OCI-LY3 (cell line): ENCODE results near the gene RAI1.

Experiments used
- H2AFZ ChIP-seq: fragments of 200-600, 300-600 bp; shearing (Covaris generic); 2 replicates; pipeline ENCODE4 v1.6.0; 2014; ENCODE audit warnings: antibody characterized with exemption, low read depth, low read length
- H3K27ac ChIP-seq: fragments of 200-600, 300-600 bp; sonication (generic); 2 replicates; pipeline ENCODE4 v1.5.1; 2014; ENCODE audit warnings: mild to moderate bottlenecking, low read length, moderate library complexity, mixed read lengths
- H3K27me3 ChIP-seq: fragments of 200-600, 300-600 bp; sonication (generic); 2 replicates; pipeline ENCODE4 v1.6.1; 2014; ENCODE audit warnings: low read depth, low read length, mixed read lengths
- H3K36me3 ChIP-seq: fragments of 200-600, 300-600 bp; sonication (generic); replicated peaks from 2 replicates; pipeline ENCODE3; 2014; ENCODE audit warnings: low read depth, low read length, mixed read lengths
- H3K4me1 ChIP-seq: fragments of 300-600, 200-600 bp; sonication (generic); 2 replicates; pipeline ENCODE4 v1.6.1; 2014; ENCODE audit warnings: low read length, mixed read lengths
- H3K4me2 ChIP-seq: fragments of 200-600, 300-600 bp; sonication (generic); 2 replicates; pipeline ENCODE4 v1.6.1; 2014; ENCODE audit warnings: low read length, mixed read lengths
- H3K4me3 ChIP-seq: fragments of 300-600, 200-600 bp; sonication (generic); 2 replicates; pipeline ENCODE4 v1.5.1; 2014; ENCODE audit warnings: antibody characterized with exemption, mild to moderate bottlenecking, low read length, moderate library complexity
- H3K79me2 ChIP-seq: fragments of 300-600, 200-600 bp; shearing (Covaris generic); 2 replicates; pipeline ENCODE4 v1.6.1; 2014; ENCODE audit warnings: mild to moderate bottlenecking, low read length, mixed read lengths
- H3K9ac ChIP-seq: fragments of 300-600, 200-600 bp; shearing (Covaris generic); 2 replicates; pipeline ENCODE4 v1.6.0; 2014; ENCODE audit warnings: mild to moderate bottlenecking, low read length, moderate library complexity
- H3K9me3 ChIP-seq: fragments of 200-600, 300-600 bp; shearing (Covaris generic); 2 replicates; pipeline ENCODE4 v1.6.1; 2014; ENCODE audit warnings: low read length, mixed read lengths; ENCODE audit not compliant: insufficient read depth
- H4K20me1 ChIP-seq: fragments of 200-600, 300-600 bp; sonication (generic); 2 replicates; pipeline ENCODE4 v1.6.1; 2016; ENCODE audit warnings: low read length, mixed read lengths; ENCODE audit not compliant: insufficient read depth
- CTCF ChIP-seq: fragments of 200-600, 300-600 bp; sonication (generic); IDR thresholded peaks from 2 replicates; pipeline ENCODE4 v1.5.1; 2014; ENCODE audit warnings: antibody characterized with exemption, low read length, low read depth
- EZH2phosphoT487 ChIP-seq: fragments of 200-600 bp; shearing (Covaris generic); IDR thresholded peaks from 2 replicates; pipeline ENCODE4 v1.6.1; 2018; ENCODE audit warnings: antibody characterized with exemption, mixed run types, low read depth

Gene RAI1

GRCh38 chr17:17696085-17696484 is 14.8 kb downstream of the RAI1 start:
- Histone ChIP-seq H3K27ac (no peak overlapping the region), H2AFZ (no peak overlapping the region), H3K36me3 (no peaks in the 10 kb centered on the region), H4K20me1 (no peaks in the 10 kb centered on the region), H3K9ac (no peak overlapping the region), H3K9me3 (no peaks in the 10 kb centered on the region), H3K79me2 (peaks cover 37% of the 10 kb centered on the region), H3K4me1 (peaks cover 13% of the 10 kb centered on the region; the same call in 1 of the 2 replicates), H3K27me3 (no peaks in the 10 kb centered on the region), H3K4me3 (no peak overlapping the region), H3K4me2 (no peak overlapping the region)
- TF ChIP-seq CTCF (no peak), EZH2phosphoT487 (no peak)

- Histone ChIP-seq H3K9ac (no peak overlapping the region), H3K79me2 (peaks cover 31% of the 10 kb centered on the region), H3K36me3 (no peaks in the 10 kb centered on the region), H3K4me1 (peaks cover 6% of the 10 kb centered on the region; the same call in 1 of the 2 replicates), H3K27ac (no peak overlapping the region), H3K4me3 (no peak overlapping the region), H3K9me3 (no peaks in the 10 kb centered on the region), H3K4me2 (no peak overlapping the region), H2AFZ (no peak overlapping the region), H4K20me1 (no peaks in the 10 kb centered on the region), H3K27me3 (no peaks in the 10 kb centered on the region)
- TF ChIP-seq CTCF (no peak), EZH2phosphoT487 (no peak)
Observed at GRCh38 chr17:17696882-17697633, 15.8 kb downstream of the RAI1 start.

GRCh38 chr17:17698371-17698770 is 17.1 kb downstream of the RAI1 start:
- H3K27ac ChIP-seq: no peak overlapping the region

More at GRCh38 chr17:17698371-17698770, 17.1 kb downstream of the RAI1 start:
- TF ChIP-seq EZH2phosphoT487 (no peak), CTCF (no peak)
- Histone ChIP-seq H2AFZ (no peak overlapping the region), H3K4me3 (no peak overlapping the region), H3K4me1 (peaks cover 4% of the 10 kb centered on the region; the same call in 1 of the 2 replicates), H4K20me1 (no peaks in the 10 kb centered on the region), H3K9ac (no peak overlapping the region), H3K27me3 (no peaks in the 10 kb centered on the region), H3K36me3 (no peaks in the 10 kb centered on the region), H3K9me3 (no peaks in the 10 kb centered on the region), H3K4me2 (no peak overlapping the region), H3K79me2 (peaks cover 22% of the 10 kb centered on the region)
